Measurements from ENCODE around the gene F7.

DNA sequence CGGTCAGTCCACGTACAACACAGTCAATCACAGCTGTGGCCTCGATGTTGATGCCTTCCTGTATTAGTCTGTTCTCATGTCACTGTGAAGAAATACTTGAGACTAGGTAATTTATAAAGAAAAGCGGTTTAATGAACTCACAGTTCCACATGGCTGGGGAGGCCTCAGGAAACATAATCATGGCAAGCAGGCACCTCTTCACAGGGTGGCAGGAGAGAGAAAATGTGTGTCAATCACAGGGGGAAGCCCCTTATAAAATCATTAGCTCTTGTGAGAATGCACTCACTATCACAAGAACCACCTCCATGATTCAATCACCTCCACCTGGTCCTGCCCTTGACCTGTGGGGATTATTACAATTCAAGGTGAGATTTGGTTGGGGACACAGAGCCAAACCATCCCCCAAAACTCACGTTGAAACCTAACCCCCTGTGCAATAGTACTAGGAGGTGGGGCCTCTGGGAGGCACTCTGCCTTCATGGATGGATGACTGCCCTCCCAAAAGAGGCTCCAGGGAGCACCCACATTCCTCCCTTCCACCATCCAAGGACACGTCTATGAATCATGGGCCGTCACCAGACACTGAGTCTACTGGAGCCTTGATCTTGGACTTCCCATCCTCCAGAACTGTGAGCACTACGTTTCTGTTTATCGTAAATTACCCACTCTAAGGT is 50.5 kb downstream of the F7 start:
- TF ChIP-seq, protein P1, sequence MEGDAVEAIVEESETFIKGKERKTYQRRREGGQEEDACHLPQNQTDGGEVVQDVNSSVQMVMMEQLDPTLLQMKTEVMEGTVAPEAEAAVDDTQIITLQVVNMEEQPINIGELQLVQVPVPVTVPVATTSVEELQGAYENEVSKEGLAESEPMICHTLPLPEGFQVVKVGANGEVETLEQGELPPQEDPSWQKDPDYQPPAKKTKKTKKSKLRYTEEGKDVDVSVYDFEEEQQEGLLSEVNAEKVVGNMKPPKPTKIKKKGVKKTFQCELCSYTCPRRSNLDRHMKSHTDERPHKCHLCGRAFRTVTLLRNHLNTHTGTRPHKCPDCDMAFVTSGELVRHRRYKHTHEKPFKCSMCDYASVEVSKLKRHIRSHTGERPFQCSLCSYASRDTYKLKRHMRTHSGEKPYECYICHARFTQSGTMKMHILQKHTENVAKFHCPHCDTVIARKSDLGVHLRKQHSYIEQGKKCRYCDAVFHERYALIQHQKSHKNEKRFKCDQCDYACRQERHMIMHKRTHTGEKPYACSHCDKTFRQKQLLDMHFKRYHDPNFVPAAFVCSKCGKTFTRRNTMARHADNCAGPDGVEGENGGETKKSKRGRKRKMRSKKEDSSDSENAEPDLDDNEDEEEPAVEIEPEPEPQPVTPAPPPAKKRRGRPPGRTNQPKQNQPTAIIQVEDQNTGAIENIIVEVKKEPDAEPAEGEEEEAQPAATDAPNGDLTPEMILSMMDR (IDR thresholded peaks at IDR 0.05) = no peak
- TF ChIP-seq POLR2AphosphoS5 (IDR thresholded peaks at IDR 0.05) (no peak), EP300 (IDR thresholded peaks at IDR 0.05) (no peak), POLR2A (IDR thresholded peaks at IDR 0.05) (no peak)

Measured in sigmoid colon (tissue), 4 donors.